ENCODE results near the gene SNAPC4. TPM values are rescaled to one million over a fixed set of nuclear protein-coding genes. Genes with fewer than 3 reads are reported as not detected.

SNAPC4 gene
- polyA plus RNA-seq, 2 of the 4 experiments (the other 2 are of a cell fraction) = 2.7 to 10.3 TPM

- no peaks in the 10 kb centered on the region for H3K4me1 ChIP-seq
- H3K4me3 ChIP-seq = no peak overlapping the region
- TF ChIP-seq NR3C1 (IDR thresholded peaks at IDR 0.05) (no peak), CEBPB (IDR thresholded peaks at IDR 0.05) (peak in 1 of 2 experiments; percentile 41; a peak in 1 of 4 replicates)
- ATAC-seq = no peak
- CTCF ChIA-PET = interaction anchor here (0.6 to 1.5 kb wide), 9 partner anchors 11 to 179 kb away, joined by 3 to 7 read pairs (median 3); no protein-coding TSS in a partner anchor
- no peak for DNase-seq (ENCODE audit: low read depth in 1 of 2, low spot score in 1 of 2)
- H3K4me2 ChIP-seq = no peak overlapping the region
- 90% methylated on average over 7 of the region's 7 CpGs for WGBS (ENCODE audit: missing lambda C conversion rate)
- POLR2A ChIA-PET = no interaction called here
- no peak for FAIRE-seq
- no peak overlapping the region for H3K27ac ChIP-seq
- H3K9me3 ChIP-seq = no peaks in the 10 kb centered on the region
Observed at GRCh38 chr9:136445799-136446198, 45.8 kb upstream of the SNAPC4 start.

- ChIA-PET CTCF (interaction anchor here (0.6 to 2.0 kb wide), 3 partner anchors 8 to 31 kb away, joined by 3 to 5 read pairs (median 3); no protein-coding TSS in a partner anchor), POLR2A (no interaction called here)
- TF ChIP-seq NFE2L2 (conservative IDR thresholded peaks at IDR 0.05; ENCODE audit: low read length) = no peak
- no peak for TF ChIP-seq KDM1A (IDR thresholded peaks at IDR 0.05; ENCODE audit: low read depth)
- no peak for TF ChIP-seq HEYL (CRISPR knock-in tag; IDR thresholded peaks at IDR 0.05)
- TF ChIP-seq SREBF2 (IDR thresholded peaks at IDR 0.05) = no peak
- no peak for TF ChIP-seq RFX5 (IDR thresholded peaks at IDR 0.05)
- no peak for TF ChIP-seq POLR2AphosphoS2 (conservative IDR thresholded peaks at IDR 0.05; ENCODE audit: low read length)
- no peak for TF ChIP-seq CTCF (IDR thresholded peaks at IDR 0.05)
- no peak for TF ChIP-seq MYC (IDR thresholded peaks at IDR 0.05; ENCODE audit: borderline replicate concordance, low read length)
- no peak for TF ChIP-seq JUNB (IDR thresholded peaks at IDR 0.05)
- no peak for TF ChIP-seq HOXB5 (CRISPR knock-in tag; IDR thresholded peaks at IDR 0.05)
- ATAC-seq (no peak), FAIRE-seq (no peak), DNase-seq (ENCODE audit: low read depth in 1 of 2, low spot score in 1 of 2) (no peak)
- H3K4me2 ChIP-seq = no peak overlapping the region
- H3K9me3 ChIP-seq = no peaks in the 10 kb centered on the region
- H3K4me3 ChIP-seq = no peak overlapping the region
- peaks cover 4% of the 10 kb centered on the region; the same call in 1 of the 3 replicates for H3K4me1 ChIP-seq
- 89% methylated on average over 20 of the region's 20 CpGs for WGBS (ENCODE audit: missing lambda C conversion rate)
- H3K27ac ChIP-seq = no peak overlapping the region
Observed at GRCh38 chr9:136444102-136444501, 44.1 kb upstream of the SNAPC4 start.

- TF ChIP-seq SREBF2 (IDR thresholded peaks at IDR 0.05) (no peak), KDM5A (IDR thresholded peaks at IDR 0.05) (no peak), JUNB (IDR thresholded peaks at IDR 0.05) (no peak), TP53 (CRISPR knock-in tag; IDR thresholded peaks at IDR 0.05) (no peak), FOSB (CRISPR knock-in tag; IDR thresholded peaks at IDR 0.05) (no peak), RFX5 (IDR thresholded peaks at IDR 0.05) (no peak), REST (IDR thresholded peaks at IDR 0.05) (no peak), MYC (IDR thresholded peaks at IDR 0.05; ENCODE audit: borderline replicate concordance, low read length) (no peak), NPAS2 (CRISPR knock-in tag; IDR thresholded peaks at IDR 0.05; ENCODE audit: borderline replicate concordance) (no peak), EHF (CRISPR knock-in tag; IDR thresholded peaks at IDR 0.05) (no peak)
- FAIRE-seq = no peak
Observed at GRCh38 chr9:136443687-136444086, 43.7 kb upstream of the SNAPC4 start.

More at GRCh38 chr9:136443687-136444086, 43.7 kb upstream of the SNAPC4 start:
- WGBS (ENCODE audit: missing lambda C conversion rate) = 96% methylated on average over 7 of the region's 7 CpGs
- no peak overlapping the region for H3K27ac ChIP-seq
- POLR2A ChIA-PET = no interaction called here
- DNase-seq (ENCODE audit: low read depth in 1 of 2, low spot score in 1 of 2) (no peak), ATAC-seq (no peak)
- peaks cover 4% of the 10 kb centered on the region; the same call in 1 of the 3 replicates for H3K4me1 ChIP-seq
- no peaks in the 10 kb centered on the region for H3K9me3 ChIP-seq
- CTCF ChIA-PET = interaction anchor here (0.6 to 2.0 kb wide), 8 partner anchors 9 to 188 kb away, joined by 3 to 6 read pairs (median 3); no protein-coding TSS in a partner anchor
- no peak overlapping the region for H3K4me2 ChIP-seq
- no peak overlapping the region for H3K4me3 ChIP-seq

Data from A549 (cell line).